ENCODE results near the gene AMDHD2. TPM values are rescaled to one million over a fixed set of nuclear protein-coding genes. Genes with fewer than 3 reads are reported as not detected.

The AMDHD2 gene
- total and polyA plus RNA-seq, 2 of the 8 experiments (the other 6 are each of a cell fraction or from before 2014, with no cell fraction given) = 43.0 to 54.6 TPM

DNA sequence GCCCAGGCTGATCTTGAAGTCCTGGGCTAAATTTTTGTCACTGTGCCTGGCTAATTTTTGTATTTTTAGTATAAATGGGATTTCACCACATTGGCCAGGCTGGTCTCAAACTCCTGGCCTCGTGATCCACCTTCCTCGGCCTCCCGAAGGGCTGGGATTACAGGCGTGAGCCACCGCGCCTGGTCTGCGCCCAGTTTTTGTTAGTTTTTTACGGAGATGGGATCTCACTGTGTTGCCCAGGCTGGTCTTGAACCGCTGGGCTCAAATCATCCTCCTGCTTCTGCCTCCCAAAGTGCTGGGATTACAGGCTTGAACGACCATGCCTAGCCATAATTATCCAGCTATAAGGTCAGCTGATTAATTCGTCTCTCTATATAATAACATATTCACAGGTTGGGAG, 13.7 kb downstream of the AMDHD2 start:
- Histone ChIP-seq H3K27ac (ENCODE audit: low read depth, low read length) (no peak overlapping the region), H3K14ac (ENCODE audit: insufficient read length) (no peak overlapping the region), H2BK5ac (ENCODE audit: low read depth, low read length) (no peak overlapping the region), H2BK20ac (ENCODE audit: low read length) (no peak overlapping the region), H3K56ac (replicated peaks; ENCODE audit: insufficient read length, low read depth, low read length) (no peak overlapping the region), H3K79me1 (ENCODE audit: low read depth, low read length) (no peaks in the 10 kb centered on the region), H3K18ac (ENCODE audit: extremely low read depth, low read length) (no peak overlapping the region), H3K23ac (ENCODE audit: insufficient read length) (no peak overlapping the region), H4K91ac (replicated peaks; ENCODE audit: insufficient read length, low read length) (no peak overlapping the region), H3K79me2 (ENCODE audit: control insufficient read depth in 1 of 2, insufficient read depth in 2 of 2, low read length in 2 of 2) (peaks cover 0 to 4% of the 10 kb centered on the region in 2 experiments; a peak in 2 of 4 replicates), H3K4ac (replicated peaks; ENCODE audit: insufficient read length, low read depth, low read length) (no peak overlapping the region), H3K9ac (replicated peaks in 1 of 4; ENCODE audit: extremely low read depth in 1 of 4, low read depth in 3 of 4, low read length in 3 of 4) (no peak overlapping the region), H2AFZ (ENCODE audit: low read length) (no peak overlapping the region), H3K9me3 (ENCODE audit: insufficient read depth in 2 of 2, low read depth in 1 of 2, low read length in 1 of 2) (no peaks in the 10 kb centered on the region), H2BK12ac (ENCODE audit: low read depth, low read length) (no peak overlapping the region), H3K36me3 (ENCODE audit: control insufficient read depth in 2 of 4, insufficient read depth in 4 of 4, low read length in 3 of 4) (peaks cover 0 to 5% (median 0%) of the 10 kb centered on the region in 4 experiments; a peak in 1 of 8 replicates), H4K20me1 (replicated peaks in 1 of 2; ENCODE audit: control insufficient read depth in 1 of 2, insufficient read depth in 2 of 2, low read length in 2 of 2) (peaks cover 0 to 12% of the 10 kb centered on the region in 2 experiments), H3K27me3 (replicated peaks in 1 of 4; ENCODE audit: control insufficient read depth in 3 of 4, extremely low read depth in 1 of 4, insufficient read depth in 3 of 4, low read length in 3 of 4) (no peaks in the 10 kb centered on the region), H2AK5ac (ENCODE audit: low read depth, low read length) (no peak overlapping the region), H3K4me1 (replicated peaks in 1 of 4; ENCODE audit: control insufficient read depth in 3 of 4, insufficient read depth in 4 of 4, low read length in 3 of 4) (peaks cover 0 to 11% (median 7%) of the 10 kb centered on the region in 4 experiments; a peak in 4 of 7 replicates), H4K5ac (ENCODE audit: insufficient read length, low read depth, low read length) (no peak overlapping the region), H3K4me2 (ENCODE audit: insufficient read depth in 1 of 2, low read depth in 2 of 2, low read length in 2 of 2) (no peak overlapping the region), H3K4me3 (ENCODE audit: extremely low read depth in 1 of 4, insufficient read depth in 2 of 4, low read depth in 3 of 4, low read length in 4 of 4) (no peak overlapping the region), H2BK120ac (replicated peaks; ENCODE audit: low read depth, low read length) (no peak overlapping the region), H2BK15ac (ENCODE audit: low read length) (no peak overlapping the region; the same call in 1 of the 2 replicates), H3K23me2 (ENCODE audit: low read depth, low read length) (peaks cover 14% of the 10 kb centered on the region), H4K8ac (ENCODE audit: extremely low read depth, insufficient read depth, low read length) (no peak overlapping the region)
- no peak for DNase-seq (ENCODE audit: low read depth in 1 of 2, low spot score in 2 of 2)
- 88% methylated on average over 11 of the region's 11 CpGs; no CpG with 5 or more reads in 1 of the 2 experiments for WGBS, 2 experiments (ENCODE audit: extremely low coverage in 1 of 2, insufficient coverage in 1 of 2, insufficient read length in 1 of 2, insufficient replicate concordance in 2 of 2, low coverage in 1 of 2, low lambda C conversion rate in 2 of 2, missing lambda C conversion rate in 1 of 2)
- POLR2A ChIA-PET (ENCODE audit: partially characterized antibody) = interaction anchor here (5.4 kb wide), 1 partner anchor 20 kb away, joined by 44 read pairs; the partner anchor contains the start of gene ATP6V0C
- FAIRE-seq = no peak
- CTCF ChIA-PET (ENCODE audit: partially characterized antibody) = no interaction called here
- no peak for TF ChIP-seq CBX8 (IDR thresholded peaks at IDR 0.05; ENCODE audit: borderline replicate concordance, low read depth, low read length)
- TF ChIP-seq SP1 (IDR thresholded peaks at IDR 0.05; ENCODE audit: low read depth, low read length) = no peak
- no peak for TF ChIP-seq CREB1 (IDR thresholded peaks at IDR 0.05)
- TF ChIP-seq JUND (IDR thresholded peaks at IDR 0.05; ENCODE audit: low read length) = no peak
- TF ChIP-seq SIX5 (IDR thresholded peaks at IDR 0.05; ENCODE audit: low read depth, low read length) = no peak
- TF ChIP-seq POLR2AphosphoS5 (IDR thresholded peaks at IDR 0.05; ENCODE audit: low read depth, low read length) = no peak
- TF ChIP-seq, protein P1, sequence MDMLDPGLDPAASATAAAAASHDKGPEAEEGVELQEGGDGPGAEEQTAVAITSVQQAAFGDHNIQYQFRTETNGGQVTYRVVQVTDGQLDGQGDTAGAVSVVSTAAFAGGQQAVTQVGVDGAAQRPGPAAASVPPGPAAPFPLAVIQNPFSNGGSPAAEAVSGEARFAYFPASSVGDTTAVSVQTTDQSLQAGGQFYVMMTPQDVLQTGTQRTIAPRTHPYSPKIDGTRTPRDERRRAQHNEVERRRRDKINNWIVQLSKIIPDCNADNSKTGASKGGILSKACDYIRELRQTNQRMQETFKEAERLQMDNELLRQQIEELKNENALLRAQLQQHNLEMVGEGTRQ (IDR thresholded peaks at IDR 0.05; ENCODE audit: low read length) = no peak
- TF ChIP-seq TEAD4 (IDR thresholded peaks at IDR 0.05; ENCODE audit: low read depth, low read length) = no peak
- no peak for TF ChIP-seq EGR1 (IDR thresholded peaks at IDR 0.05; ENCODE audit: borderline replicate concordance, low read depth, low read length)
- no peak for TF ChIP-seq BCL11A (IDR thresholded peaks at IDR 0.05; ENCODE audit: low read depth in 2 of 2, low read length in 2 of 2)

Data from H1 (cell line).